VCaP (cell line): ENCODE results near the gene KRT40.

ENCODE experiments used
- H3K27ac ChIP-seq: fragments of 450-650 bp; 2 replicates; pipeline ENCODE4 v1.5.1; 2017
- TF ChIP-seq, protein P1 (sequence below): fragments of 450-650 bp; conservative IDR thresholded peaks from 2 replicates; pipeline ENCODE4 v1.5.1; 2017; ENCODE audit warnings: mild to moderate bottlenecking, moderate library complexity

Gene KRT40

GRCh38 chr17:40935624-40936023 is 48.5 kb downstream of the KRT40 start:
- no peak overlapping the region for H3K27ac ChIP-seq
- TF ChIP-seq, protein P1, sequence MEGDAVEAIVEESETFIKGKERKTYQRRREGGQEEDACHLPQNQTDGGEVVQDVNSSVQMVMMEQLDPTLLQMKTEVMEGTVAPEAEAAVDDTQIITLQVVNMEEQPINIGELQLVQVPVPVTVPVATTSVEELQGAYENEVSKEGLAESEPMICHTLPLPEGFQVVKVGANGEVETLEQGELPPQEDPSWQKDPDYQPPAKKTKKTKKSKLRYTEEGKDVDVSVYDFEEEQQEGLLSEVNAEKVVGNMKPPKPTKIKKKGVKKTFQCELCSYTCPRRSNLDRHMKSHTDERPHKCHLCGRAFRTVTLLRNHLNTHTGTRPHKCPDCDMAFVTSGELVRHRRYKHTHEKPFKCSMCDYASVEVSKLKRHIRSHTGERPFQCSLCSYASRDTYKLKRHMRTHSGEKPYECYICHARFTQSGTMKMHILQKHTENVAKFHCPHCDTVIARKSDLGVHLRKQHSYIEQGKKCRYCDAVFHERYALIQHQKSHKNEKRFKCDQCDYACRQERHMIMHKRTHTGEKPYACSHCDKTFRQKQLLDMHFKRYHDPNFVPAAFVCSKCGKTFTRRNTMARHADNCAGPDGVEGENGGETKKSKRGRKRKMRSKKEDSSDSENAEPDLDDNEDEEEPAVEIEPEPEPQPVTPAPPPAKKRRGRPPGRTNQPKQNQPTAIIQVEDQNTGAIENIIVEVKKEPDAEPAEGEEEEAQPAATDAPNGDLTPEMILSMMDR = no peak

GRCh38 chr17:40932608-40933007 is 51.5 kb downstream of the KRT40 start:
- TF ChIP-seq, protein P1 = no peak

DNA sequence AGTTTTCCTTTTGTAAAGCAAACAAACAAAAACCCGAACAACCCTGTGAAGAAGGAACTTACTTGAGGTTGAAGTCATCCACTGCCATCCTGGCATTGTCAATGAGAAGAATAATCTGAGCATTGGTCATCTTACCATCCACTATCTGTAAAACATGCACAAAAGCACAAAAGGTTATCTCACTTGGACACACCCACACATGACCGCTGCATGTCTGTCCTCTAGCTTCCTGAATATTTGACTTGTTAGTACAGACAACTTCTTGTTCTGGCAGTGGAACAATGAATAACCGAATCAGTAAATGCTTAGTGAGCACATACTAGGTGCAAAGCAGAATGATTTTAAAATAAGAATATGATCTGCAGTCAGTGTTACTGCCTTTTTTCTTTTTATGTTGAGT is 52.8 kb downstream of the KRT40 start:
- H3K27ac ChIP-seq = no peak overlapping the region
- TF ChIP-seq, protein P1 = no peak

More at GRCh38 chr17:40932608-40933007, 51.5 kb downstream of the KRT40 start:
- H3K27ac ChIP-seq = no peak overlapping the region
